ENCODE results near the gene CDPF1. TPM values are rescaled to one million over a fixed set of nuclear protein-coding genes. Genes with fewer than 3 reads are reported as not detected.

The CDPF1 gene
- total RNA-seq, 3 donors from 2014 or later: 7.5 to 16.6 (median 13.3) TPM

- no peaks in the 10 kb centered on the region for H3K36me3 ChIP-seq
- DNase-seq (ENCODE audit: low spot score in 2 of 2): no peak
- intact Hi-C loops (cut with DNase I; ENCODE audit: low total_unique reads): loop anchor here (10.0 kb wide), 1 partner anchor 1059 kb away; no protein-coding TSS in a partner anchor
These were observed 35.9 kb downstream of the CDPF1 start for GRCh38 chr22:46214149-46214548.

DNA sequence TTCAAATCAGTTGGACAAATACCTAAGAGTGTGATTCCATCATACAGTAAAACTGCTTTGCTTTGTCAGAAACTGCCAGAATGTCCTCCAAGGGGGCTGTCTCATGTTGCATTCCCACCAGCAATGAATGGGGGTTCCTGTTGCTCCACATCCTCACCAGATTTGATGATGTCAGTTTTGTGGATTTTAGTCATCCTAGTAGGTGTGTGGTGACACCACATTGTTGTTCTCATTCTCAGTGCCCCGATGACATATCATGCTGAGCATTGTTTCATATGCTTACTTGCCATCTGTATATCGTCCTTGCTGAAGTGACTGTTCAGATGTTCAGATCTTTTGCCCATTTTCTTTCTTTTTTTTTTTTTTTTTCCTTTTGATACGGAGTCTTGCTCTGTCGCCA lies 37.0 kb downstream of the CDPF1 start:
- intact Hi-C loops (cut with DNase I; ENCODE audit: low total_unique reads): loop anchor here (10.0 kb wide), 1 partner anchor 1058 kb away; no protein-coding TSS in a partner anchor
- Histone ChIP-seq H3K4me1 (no peaks in the 10 kb centered on the region), H3K4me3 (no peak overlapping the region), H3K27me3 (no peaks in the 10 kb centered on the region), H3K36me3 (no peaks in the 10 kb centered on the region), H3K27ac (no peak overlapping the region), H3K9me3 (peaks cover 17 to 19% of the 10 kb centered on the region in 2 donors)
- DNase-seq (ENCODE audit: low spot score in 2 of 2): no peak
- TF ChIP-seq POLR2A (IDR thresholded peaks at IDR 0.05) (no peak), POLR2AphosphoS5 (IDR thresholded peaks at IDR 0.05) (no peak), CTCF (IDR thresholded peaks at IDR 0.05) (no peak)

More at GRCh38 chr22:46214149-46214548, 35.9 kb downstream of the CDPF1 start:
- no peaks in the 10 kb centered on the region for H3K27me3 ChIP-seq
- H3K27ac ChIP-seq: no peak overlapping the region
- H3K4me1 ChIP-seq: no peaks in the 10 kb centered on the region
- peaks cover 11 to 12% of the 10 kb centered on the region in 2 donors for H3K9me3 ChIP-seq
- TF ChIP-seq CTCF (IDR thresholded peaks at IDR 0.05): no peak
- no peak for TF ChIP-seq POLR2A (IDR thresholded peaks at IDR 0.05)
- TF ChIP-seq POLR2AphosphoS5 (IDR thresholded peaks at IDR 0.05): no peak
- no peak overlapping the region for H3K4me3 ChIP-seq

DNA sequence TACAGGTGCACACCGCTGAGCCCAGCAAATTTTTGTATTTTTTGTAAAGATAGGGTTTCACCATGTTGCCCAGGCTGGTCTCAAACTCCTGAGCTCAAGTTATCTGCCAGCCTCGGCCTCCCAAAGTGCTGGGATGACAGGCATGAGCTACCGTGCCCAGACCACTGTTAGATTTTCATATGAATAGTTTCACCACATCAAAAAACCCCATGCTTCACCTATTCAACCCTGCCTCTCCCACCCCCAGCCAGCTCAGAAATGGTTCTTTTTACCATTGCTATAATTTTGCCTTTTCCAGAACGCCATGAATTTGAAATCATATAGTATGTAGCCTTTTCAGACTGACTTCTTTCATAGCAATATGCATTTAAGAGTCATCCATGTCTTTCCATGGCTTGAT lies 37.9 kb downstream of the CDPF1 start:
- intact Hi-C loops (cut with DNase I; ENCODE audit: low total_unique reads): loop anchor here (10.0 kb wide), 1 partner anchor 1057 kb away; no protein-coding TSS in a partner anchor
- no peak for TF ChIP-seq CTCF (IDR thresholded peaks at IDR 0.05)
- no peak for TF ChIP-seq POLR2A (IDR thresholded peaks at IDR 0.05)
- no peak for TF ChIP-seq POLR2AphosphoS5 (IDR thresholded peaks at IDR 0.05)
- Histone ChIP-seq H3K9me3 (peaks cover 17 to 19% of the 10 kb centered on the region in 2 donors), H3K4me3 (no peak overlapping the region), H3K27ac (no peak overlapping the region), H3K27me3 (no peaks in the 10 kb centered on the region), H3K4me1 (no peaks in the 10 kb centered on the region), H3K36me3 (no peaks in the 10 kb centered on the region)
- no peak for DNase-seq (ENCODE audit: low spot score in 2 of 2)

DNA sequence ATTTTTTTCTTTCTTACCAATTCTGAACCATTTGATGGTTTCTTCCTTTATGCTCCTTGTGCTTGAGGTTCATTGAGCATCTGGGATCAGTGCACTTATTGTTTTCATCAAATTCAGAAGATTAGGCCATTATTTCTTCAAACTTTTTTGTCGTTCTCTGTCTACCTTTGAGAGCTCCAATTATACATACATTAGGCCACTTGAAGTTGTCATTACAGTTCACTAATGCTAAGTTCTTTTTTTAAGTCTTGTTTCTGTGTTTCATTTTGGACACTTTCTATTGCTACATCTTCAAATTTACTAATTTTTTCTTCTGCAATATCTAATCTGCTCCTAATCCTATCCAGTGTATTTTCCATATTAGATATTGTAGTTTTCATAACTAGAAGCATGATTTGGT lies 40.8 kb downstream of the CDPF1 start:
- intact Hi-C loops (cut with DNase I; ENCODE audit: low total_unique reads): loop anchor here (10.0 kb wide), 1 partner anchor 1966 kb away; no protein-coding TSS in a partner anchor
- no peaks in the 10 kb centered on the region for H3K4me1 ChIP-seq
- H3K36me3 ChIP-seq: no peaks in the 10 kb centered on the region
- H3K4me3 ChIP-seq: no peak overlapping the region
- H3K27me3 ChIP-seq: no peaks in the 10 kb centered on the region
- H3K27ac ChIP-seq: no peak overlapping the region
- no peak for DNase-seq (ENCODE audit: low spot score in 2 of 2)
- no peak for TF ChIP-seq POLR2AphosphoS5 (IDR thresholded peaks at IDR 0.05)
- TF ChIP-seq CTCF (IDR thresholded peaks at IDR 0.05): no peak
- no peak for TF ChIP-seq POLR2A (IDR thresholded peaks at IDR 0.05)
- peaks cover 17 to 19% of the 10 kb centered on the region in 2 donors for H3K9me3 ChIP-seq

DNA sequence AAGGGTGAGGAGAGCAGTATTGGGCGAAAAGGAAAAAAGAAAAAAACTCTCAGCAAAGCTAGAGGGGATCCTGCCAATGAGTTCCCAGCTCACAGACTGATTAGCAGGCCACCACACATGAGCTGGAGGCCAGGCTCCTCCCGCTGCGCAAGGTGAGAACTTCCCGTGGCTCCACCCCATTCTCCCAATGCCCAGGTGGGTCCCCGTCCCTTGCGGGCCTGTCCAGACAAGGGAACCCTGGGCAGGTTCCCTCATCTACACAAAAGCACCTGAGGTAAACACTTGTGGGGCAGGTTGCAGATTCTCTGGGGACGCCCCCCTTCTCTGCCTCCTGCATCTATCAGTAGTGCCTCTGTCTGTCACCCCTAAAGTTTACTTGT lies 46.5 kb downstream of the CDPF1 start:
- H3K36me3 ChIP-seq: no peaks in the 10 kb centered on the region
- DNase-seq (ENCODE audit: low spot score in 2 of 2): no peak

More for the DNA sequence above, 46.5 kb downstream of the CDPF1 start:
- intact Hi-C loops (cut with DNase I; ENCODE audit: low total_unique reads): loop anchor here (10.0 kb wide), 1 partner anchor 1971 kb away; no protein-coding TSS in a partner anchor
- no peak overlapping the region for H3K27ac ChIP-seq
- no peak for TF ChIP-seq CTCF (IDR thresholded peaks at IDR 0.05)
- no peak for TF ChIP-seq POLR2AphosphoS5 (IDR thresholded peaks at IDR 0.05)
- no peak for TF ChIP-seq POLR2A (IDR thresholded peaks at IDR 0.05)
- H3K27me3 ChIP-seq: no peaks in the 10 kb centered on the region
- no peaks in the 10 kb centered on the region for H3K4me1 ChIP-seq
- H3K4me3 ChIP-seq: no peak overlapping the region
- peaks cover under 1 to 3% of the 10 kb centered on the region in 2 donors for H3K9me3 ChIP-seq
